ENCODE measurements around the gene RBBP5.

The RBBP5 gene

DNA sequence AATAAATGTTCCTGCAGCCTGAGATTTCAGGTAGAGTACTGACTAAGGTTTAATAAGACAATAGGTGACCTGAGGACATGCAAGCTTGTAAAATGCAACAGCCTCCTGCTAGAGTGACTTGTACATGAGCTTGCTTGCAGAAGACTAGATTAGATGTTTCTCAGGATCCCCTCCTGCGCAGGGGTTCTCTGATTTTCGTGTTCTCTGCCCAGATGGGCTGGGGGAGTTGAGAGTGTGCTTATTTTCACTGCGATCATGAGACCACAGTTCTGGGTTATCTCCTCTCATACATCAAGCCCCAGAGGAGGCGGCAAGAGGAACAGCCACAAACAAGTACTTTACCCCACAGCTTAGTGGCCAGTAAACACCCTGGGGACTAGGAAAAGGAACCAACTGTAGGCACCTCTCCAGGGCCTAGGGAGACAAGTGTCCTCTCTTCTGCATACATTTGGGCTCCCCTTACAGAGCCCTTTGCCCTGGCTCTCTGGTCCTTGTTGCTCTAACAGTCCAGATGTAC is 45.5 kb downstream of the RBBP5 start:
- TF ChIP-seq, protein P1, sequence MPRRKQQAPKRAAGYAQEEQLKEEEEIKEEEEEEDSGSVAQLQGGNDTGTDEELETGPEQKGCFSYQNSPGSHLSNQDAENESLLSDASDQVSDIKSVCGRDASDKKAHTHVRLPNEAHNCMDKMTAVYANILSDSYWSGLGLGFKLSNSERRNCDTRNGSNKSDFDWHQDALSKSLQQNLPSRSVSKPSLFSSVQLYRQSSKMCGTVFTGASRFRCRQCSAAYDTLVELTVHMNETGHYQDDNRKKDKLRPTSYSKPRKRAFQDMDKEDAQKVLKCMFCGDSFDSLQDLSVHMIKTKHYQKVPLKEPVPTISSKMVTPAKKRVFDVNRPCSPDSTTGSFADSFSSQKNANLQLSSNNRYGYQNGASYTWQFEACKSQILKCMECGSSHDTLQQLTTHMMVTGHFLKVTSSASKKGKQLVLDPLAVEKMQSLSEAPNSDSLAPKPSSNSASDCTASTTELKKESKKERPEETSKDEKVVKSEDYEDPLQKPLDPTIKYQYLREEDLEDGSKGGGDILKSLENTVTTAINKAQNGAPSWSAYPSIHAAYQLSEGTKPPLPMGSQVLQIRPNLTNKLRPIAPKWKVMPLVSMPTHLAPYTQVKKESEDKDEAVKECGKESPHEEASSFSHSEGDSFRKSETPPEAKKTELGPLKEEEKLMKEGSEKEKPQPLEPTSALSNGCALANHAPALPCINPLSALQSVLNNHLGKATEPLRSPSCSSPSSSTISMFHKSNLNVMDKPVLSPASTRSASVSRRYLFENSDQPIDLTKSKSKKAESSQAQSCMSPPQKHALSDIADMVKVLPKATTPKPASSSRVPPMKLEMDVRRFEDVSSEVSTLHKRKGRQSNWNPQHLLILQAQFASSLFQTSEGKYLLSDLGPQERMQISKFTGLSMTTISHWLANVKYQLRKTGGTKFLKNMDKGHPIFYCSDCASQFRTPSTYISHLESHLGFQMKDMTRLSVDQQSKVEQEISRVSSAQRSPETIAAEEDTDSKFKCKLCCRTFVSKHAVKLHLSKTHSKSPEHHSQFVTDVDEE (CRISPR knock-in tag; IDR thresholded peaks at IDR 0.05) = no peak
- TF ChIP-seq GLIS3 (CRISPR knock-in tag; IDR thresholded peaks at IDR 0.05) = no peak
- TF ChIP-seq ARNTL (CRISPR knock-in tag; IDR thresholded peaks at IDR 0.05; ENCODE audit: borderline replicate concordance, low read depth) = no peak
- TF ChIP-seq OSR1 (CRISPR knock-in tag; IDR thresholded peaks at IDR 0.05) = no peak
- TF ChIP-seq, protein P2, sequence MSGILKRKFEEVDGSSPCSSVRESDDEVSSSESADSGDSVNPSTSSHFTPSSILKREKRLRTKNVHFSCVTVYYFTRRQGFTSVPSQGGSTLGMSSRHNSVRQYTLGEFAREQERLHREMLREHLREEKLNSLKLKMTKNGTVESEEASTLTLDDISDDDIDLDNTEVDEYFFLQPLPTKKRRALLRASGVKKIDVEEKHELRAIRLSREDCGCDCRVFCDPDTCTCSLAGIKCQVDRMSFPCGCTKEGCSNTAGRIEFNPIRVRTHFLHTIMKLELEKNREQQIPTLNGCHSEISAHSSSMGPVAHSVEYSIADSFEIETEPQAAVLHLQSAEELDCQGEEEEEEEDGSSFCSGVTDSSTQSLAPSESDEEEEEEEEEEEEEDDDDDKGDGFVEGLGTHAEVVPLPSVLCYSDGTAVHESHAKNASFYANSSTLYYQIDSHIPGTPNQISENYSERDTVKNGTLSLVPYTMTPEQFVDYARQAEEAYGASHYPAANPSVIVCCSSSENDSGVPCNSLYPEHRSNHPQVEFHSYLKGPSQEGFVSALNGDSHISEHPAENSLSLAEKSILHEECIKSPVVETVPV (CRISPR knock-in tag; IDR thresholded peaks at IDR 0.05) = no peak
- TF ChIP-seq, protein P3, sequence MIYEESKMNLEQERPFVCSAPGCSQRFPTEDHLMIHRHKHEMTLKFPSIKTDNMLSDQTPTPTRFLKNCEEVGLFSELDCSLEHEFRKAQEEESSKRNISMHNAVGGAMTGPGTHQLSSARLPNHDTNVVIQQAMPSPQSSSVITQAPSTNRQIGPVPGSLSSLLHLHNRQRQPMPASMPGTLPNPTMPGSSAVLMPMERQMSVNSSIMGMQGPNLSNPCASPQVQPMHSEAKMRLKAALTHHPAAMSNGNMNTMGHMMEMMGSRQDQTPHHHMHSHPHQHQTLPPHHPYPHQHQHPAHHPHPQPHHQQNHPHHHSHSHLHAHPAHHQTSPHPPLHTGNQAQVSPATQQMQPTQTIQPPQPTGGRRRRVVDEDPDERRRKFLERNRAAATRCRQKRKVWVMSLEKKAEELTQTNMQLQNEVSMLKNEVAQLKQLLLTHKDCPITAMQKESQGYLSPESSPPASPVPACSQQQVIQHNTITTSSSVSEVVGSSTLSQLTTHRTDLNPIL (CRISPR knock-in tag; IDR thresholded peaks at IDR 0.05; ENCODE audit: low read depth) = no peak
- TF ChIP-seq TOX (CRISPR knock-in tag; IDR thresholded peaks at IDR 0.05; ENCODE audit: borderline replicate concordance) = no peak
- no peak for TF ChIP-seq ESRRG (CRISPR knock-in tag; IDR thresholded peaks at IDR 0.05)
- no peak for TF ChIP-seq SNAI2 (CRISPR knock-in tag; IDR thresholded peaks at IDR 0.05)
- no peak for TF ChIP-seq ZC3H10 (CRISPR knock-in tag; IDR thresholded peaks at IDR 0.05)
- TF ChIP-seq, protein P4, sequence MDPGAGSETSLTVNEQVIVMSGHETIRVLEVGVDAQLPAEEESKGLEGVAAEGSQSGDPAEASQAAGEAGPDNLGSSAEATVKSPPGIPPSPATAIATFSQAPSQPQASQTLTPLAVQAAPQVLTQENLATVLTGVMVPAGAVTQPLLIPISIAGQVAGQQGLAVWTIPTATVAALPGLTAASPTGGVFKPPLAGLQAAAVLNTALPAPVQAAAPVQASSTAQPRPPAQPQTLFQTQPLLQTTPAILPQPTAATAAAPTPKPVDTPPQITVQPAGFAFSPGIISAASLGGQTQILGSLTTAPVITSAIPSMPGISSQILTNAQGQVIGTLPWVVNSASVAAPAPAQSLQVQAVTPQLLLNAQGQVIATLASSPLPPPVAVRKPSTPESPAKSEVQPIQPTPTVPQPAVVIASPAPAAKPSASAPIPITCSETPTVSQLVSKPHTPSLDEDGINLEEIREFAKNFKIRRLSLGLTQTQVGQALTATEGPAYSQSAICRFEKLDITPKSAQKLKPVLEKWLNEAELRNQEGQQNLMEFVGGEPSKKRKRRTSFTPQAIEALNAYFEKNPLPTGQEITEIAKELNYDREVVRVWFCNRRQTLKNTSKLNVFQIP (CRISPR knock-in tag; IDR thresholded peaks at IDR 0.05; ENCODE audit: borderline replicate concordance, low read depth) = no peak
- TF ChIP-seq RARB (CRISPR knock-in tag; IDR thresholded peaks at IDR 0.05) = no peak
- no peak for TF ChIP-seq ZFP3 (CRISPR knock-in tag; IDR thresholded peaks at IDR 0.05)
- TF ChIP-seq, protein P5, sequence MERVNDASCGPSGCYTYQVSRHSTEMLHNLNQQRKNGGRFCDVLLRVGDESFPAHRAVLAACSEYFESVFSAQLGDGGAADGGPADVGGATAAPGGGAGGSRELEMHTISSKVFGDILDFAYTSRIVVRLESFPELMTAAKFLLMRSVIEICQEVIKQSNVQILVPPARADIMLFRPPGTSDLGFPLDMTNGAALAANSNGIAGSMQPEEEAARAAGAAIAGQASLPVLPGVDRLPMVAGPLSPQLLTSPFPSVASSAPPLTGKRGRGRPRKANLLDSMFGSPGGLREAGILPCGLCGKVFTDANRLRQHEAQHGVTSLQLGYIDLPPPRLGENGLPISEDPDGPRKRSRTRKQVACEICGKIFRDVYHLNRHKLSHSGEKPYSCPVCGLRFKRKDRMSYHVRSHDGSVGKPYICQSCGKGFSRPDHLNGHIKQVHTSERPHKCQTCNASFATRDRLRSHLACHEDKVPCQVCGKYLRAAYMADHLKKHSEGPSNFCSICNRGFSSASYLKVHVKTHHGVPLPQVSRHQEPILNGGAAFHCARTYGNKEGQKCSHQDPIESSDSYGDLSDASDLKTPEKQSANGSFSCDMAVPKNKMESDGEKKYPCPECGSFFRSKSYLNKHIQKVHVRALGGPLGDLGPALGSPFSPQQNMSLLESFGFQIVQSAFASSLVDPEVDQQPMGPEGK (CRISPR knock-in tag; IDR thresholded peaks at IDR 0.05; ENCODE audit: borderline replicate concordance) = no peak
- peak; percentile 6; the same call in 1 of the 3 replicates for ATAC-seq

DNA sequence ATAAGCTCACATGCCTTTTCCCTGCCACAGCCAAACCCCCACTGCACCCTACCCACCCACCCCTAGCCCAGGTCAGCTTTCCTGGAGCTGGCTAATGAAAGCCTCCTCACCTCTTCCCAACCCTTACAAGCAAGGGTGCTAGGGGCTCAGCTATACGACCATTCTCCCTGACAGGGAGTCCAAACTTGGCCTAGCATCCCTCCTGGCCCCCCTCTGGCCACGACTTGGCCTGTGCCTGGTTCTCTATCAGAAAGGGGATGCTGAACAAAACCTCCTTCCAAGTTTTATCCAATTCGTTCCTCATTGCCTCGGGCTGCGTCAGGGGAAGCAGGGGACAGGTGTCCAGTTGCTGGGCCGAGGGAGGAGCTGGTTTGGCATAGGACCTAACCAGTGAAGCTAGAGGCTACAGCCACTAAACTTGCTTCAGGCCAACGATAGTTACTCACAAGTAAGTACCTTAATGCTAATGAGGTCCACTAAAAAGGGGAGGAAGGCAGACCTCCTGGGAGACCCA is 46.1 kb downstream of the RBBP5 start:
- no peak for ATAC-seq
- TF ChIP-seq ZNF565 (CRISPR knock-in tag; conservative IDR thresholded peaks at IDR 0.05; ENCODE audit: low read depth) (no peak), SNAI2 (CRISPR knock-in tag; IDR thresholded peaks at IDR 0.05) (no peak), ESRRG (CRISPR knock-in tag; IDR thresholded peaks at IDR 0.05) (no peak), CSDC2 (CRISPR knock-in tag; IDR thresholded peaks at IDR 0.05) (no peak), ZNF70 (CRISPR knock-in tag; IDR thresholded peaks at IDR 0.05) (no peak)

DNA sequence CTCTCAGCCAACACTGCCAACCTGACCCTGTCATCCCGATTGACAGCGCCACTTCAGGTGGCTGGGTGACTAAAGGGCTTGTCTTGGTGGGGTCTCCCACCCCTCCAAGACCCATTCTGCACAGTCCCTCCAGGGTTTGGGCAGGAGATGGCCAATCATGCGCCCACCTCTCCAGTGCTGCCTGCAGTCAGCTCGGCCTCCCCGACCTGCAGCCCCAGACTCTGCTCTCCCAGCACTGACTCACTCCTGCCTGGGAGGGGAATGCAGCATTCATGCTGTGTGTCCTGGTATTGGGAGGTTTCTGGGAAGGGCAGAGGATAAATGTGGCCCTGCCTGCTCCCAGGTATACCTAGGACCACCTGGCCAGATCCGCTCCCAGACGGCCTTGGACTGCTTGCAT is 47.3 kb downstream of the RBBP5 start:
- TF ChIP-seq GLIS3 (CRISPR knock-in tag; IDR thresholded peaks at IDR 0.05) = no peak
- no peak for TF ChIP-seq PPARA (CRISPR knock-in tag; IDR thresholded peaks at IDR 0.05; ENCODE audit: borderline replicate concordance)
- TF ChIP-seq ESRRG (CRISPR knock-in tag; IDR thresholded peaks at IDR 0.05) = no peak
- no peak for TF ChIP-seq OSR1 (CRISPR knock-in tag; IDR thresholded peaks at IDR 0.05)
- no peak for TF ChIP-seq RARB (CRISPR knock-in tag; IDR thresholded peaks at IDR 0.05)
- TF ChIP-seq, protein P5 (CRISPR knock-in tag; IDR thresholded peaks at IDR 0.05; ENCODE audit: borderline replicate concordance) = no peak
- TF ChIP-seq ZNF565 (CRISPR knock-in tag; conservative IDR thresholded peaks at IDR 0.05; ENCODE audit: low read depth) = no peak
- no peak for TF ChIP-seq SNAI2 (CRISPR knock-in tag; IDR thresholded peaks at IDR 0.05)
- TF ChIP-seq TOX (CRISPR knock-in tag; IDR thresholded peaks at IDR 0.05; ENCODE audit: borderline replicate concordance) = no peak
- TF ChIP-seq, protein P2 (CRISPR knock-in tag; IDR thresholded peaks at IDR 0.05) = no peak
- TF ChIP-seq CSDC2 (CRISPR knock-in tag; IDR thresholded peaks at IDR 0.05) = no peak
- TF ChIP-seq TCF4 (CRISPR knock-in tag; IDR thresholded peaks at IDR 0.05; ENCODE audit: borderline replicate concordance) = no peak
- TF ChIP-seq ZFP30 (CRISPR knock-in tag; IDR thresholded peaks at IDR 0.05) = no peak
- TF ChIP-seq ISL1 (CRISPR knock-in tag; IDR thresholded peaks at IDR 0.05) = no peak
- no peak for TF ChIP-seq ZFP3 (CRISPR knock-in tag; IDR thresholded peaks at IDR 0.05)
- TF ChIP-seq, protein P3 (CRISPR knock-in tag; IDR thresholded peaks at IDR 0.05; ENCODE audit: low read depth) = no peak
- TF ChIP-seq ZC3H10 (CRISPR knock-in tag; IDR thresholded peaks at IDR 0.05) = no peak
- TF ChIP-seq ARNTL (CRISPR knock-in tag; IDR thresholded peaks at IDR 0.05; ENCODE audit: borderline replicate concordance, low read depth) = no peak
- ATAC-seq = 0 out of 3 replicates have a peak, but pooled peaks have one; percentile 13

Data from SK-N-SH treated with all-trans-retinoic acid at 6 μM for 48 hours (cell line).